ENCODE measurements around the gene EGLN2. TPM values are rescaled to one million over a fixed set of nuclear protein-coding genes. Genes with fewer than 3 reads are reported as not detected.

The EGLN2 gene
- total and polyA plus RNA-seq, 9 of the 15 experiments (the other 6 are each of a cell fraction or from before 2014, with no cell fraction given) = 9.6 to 114 (median 71.0) TPM

DNA sequence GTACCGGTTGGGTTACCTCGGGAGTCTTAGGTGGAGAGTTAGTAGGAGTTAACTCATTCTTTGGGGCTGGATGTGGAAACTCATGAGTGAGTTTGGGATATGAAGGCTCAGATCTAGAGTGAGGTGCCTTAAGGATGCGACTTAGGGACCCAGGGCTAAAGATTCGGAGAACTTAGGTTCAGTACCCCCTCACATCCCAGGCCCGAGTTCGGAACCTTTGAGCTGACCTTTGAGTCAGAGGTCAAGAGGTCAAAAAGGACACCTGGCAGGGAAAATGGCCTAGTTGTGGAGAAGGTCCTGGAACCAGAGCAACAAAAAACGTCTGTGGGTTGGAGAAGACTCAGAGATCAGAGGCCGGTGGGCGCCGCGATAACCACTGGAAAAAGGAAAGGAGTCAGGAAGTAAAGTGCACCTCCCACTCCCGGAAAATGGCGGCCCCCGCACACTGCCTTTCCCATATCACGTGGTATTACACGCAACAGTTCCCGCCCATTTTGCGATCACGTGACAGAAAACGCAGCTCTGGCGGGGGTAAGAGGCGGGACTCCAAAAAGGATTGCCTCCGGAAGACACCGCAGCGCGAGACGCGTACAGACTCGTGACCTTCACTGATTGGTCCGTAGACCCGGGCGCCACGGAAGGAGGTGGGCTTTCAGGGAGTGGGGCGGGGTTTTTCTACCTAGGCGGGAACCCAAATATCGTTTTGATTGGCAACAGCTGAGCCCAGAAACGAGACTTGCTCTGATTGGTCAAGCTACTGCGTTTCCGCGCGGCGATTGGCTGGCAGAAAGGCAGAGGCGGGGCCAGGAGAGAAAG lies 48.7 kb upstream of the EGLN2 start, which contains the start of gene ACTMAP (continued):
- 0 out of 2 replicates have a peak, but pooled peaks have one; percentile 12 for TF ChIP-seq SMAD3 (CRISPR knock-in tag; conservative IDR thresholded peaks at IDR 0.05)
- no peak for TF ChIP-seq ZNF253 (CRISPR knock-in tag; conservative IDR thresholded peaks at IDR 0.05)
- no peak for TF ChIP-seq DNMT1 (IDR thresholded peaks at IDR 0.05)
- TF ChIP-seq PURB (CRISPR knock-in tag; IDR thresholded peaks at IDR 0.05; ENCODE audit: low read depth) = no peak
- TF ChIP-seq PYGO2 (tag; IDR thresholded peaks at IDR 0.05) = peak; percentile 70
- no peak for TF ChIP-seq NR0B1 (IDR thresholded peaks at IDR 0.05; ENCODE audit: partially characterized antibody)
- no peak; the same call in 1 of the 2 replicates for TF ChIP-seq TCF7L2 (IDR thresholded peaks at IDR 0.05; ENCODE audit: low read depth, low read length)
- TF ChIP-seq HBP1 (CRISPR knock-in tag; IDR thresholded peaks at IDR 0.05) = no peak
- TF ChIP-seq GTF3C2 (IDR thresholded peaks at IDR 0.05; ENCODE audit: borderline replicate concordance, extremely low read depth, insufficient read length) = no peak
- no peak for TF ChIP-seq ZNF785 (CRISPR knock-in tag; IDR thresholded peaks at IDR 0.05)
- no peak for TF ChIP-seq ZNF699 (CRISPR knock-in tag; IDR thresholded peaks at IDR 0.05; ENCODE audit: insufficient replicate concordance)
- no peak for TF ChIP-seq ARID2 (IDR thresholded peaks at IDR 0.05)
- no peak for TF ChIP-seq ZNF124 (CRISPR knock-in tag; IDR thresholded peaks at IDR 0.05)
- TF ChIP-seq ZKSCAN1 (IDR thresholded peaks at IDR 0.05; ENCODE audit: low read depth, low read length) = no peak
- TF ChIP-seq ARID1B (IDR thresholded peaks at IDR 0.05) = peak; percentile 62
- TF ChIP-seq PHF8 (IDR thresholded peaks at IDR 0.05; ENCODE audit: borderline replicate concordance, low read length) = peak; percentile 43; the same call in 1 of the 2 replicates
- peak; percentile 57; the same call in 1 of the 2 replicates for TF ChIP-seq HLTF (IDR thresholded peaks at IDR 0.05)
- TF ChIP-seq, protein P1, sequence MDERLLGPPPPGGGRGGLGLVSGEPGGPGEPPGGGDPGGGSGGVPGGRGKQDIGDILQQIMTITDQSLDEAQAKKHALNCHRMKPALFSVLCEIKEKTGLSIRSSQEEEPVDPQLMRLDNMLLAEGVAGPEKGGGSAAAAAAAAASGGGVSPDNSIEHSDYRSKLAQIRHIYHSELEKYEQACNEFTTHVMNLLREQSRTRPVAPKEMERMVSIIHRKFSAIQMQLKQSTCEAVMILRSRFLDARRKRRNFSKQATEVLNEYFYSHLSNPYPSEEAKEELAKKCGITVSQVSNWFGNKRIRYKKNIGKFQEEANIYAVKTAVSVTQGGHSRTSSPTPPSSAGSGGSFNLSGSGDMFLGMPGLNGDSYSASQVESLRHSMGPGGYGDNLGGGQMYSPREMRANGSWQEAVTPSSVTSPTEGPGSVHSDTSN (CRISPR knock-in tag; IDR thresholded peaks at IDR 0.05; ENCODE audit: low read depth) = no peak
- TF ChIP-seq, protein P1 (tag; conservative IDR thresholded peaks at IDR 0.05; ENCODE audit: low read depth) = 0 out of 2 replicates have a peak, but pooled peaks have one; percentile 22
- no peak for TF ChIP-seq ZSCAN32 (CRISPR knock-in tag; IDR thresholded peaks at IDR 0.05)

All from K562 (cell line).